Psoas muscle (tissue), 8 donors: Measurements from ENCODE around the gene PHACTR2. TPM values are rescaled to one million over a fixed set of nuclear protein-coding genes. Genes with fewer than 3 reads are reported as not detected.

Experiments
- ATAC-seq, 4 donors: fragments of 200-7000 bp; cut with Tn5 transposase; one replicate each; pipeline ENCODE4 v1.9.1; 2020; ENCODE audit warnings: moderate library complexity in 3 of 4, mild to moderate bottlenecking in 2 of 4
- DNase-seq, 2 donors: peaks; one replicate each; pipeline ENCODE4 v3.0.0-alpha.2; 2020
- H3K27ac ChIP-seq: fragments of 200-600 bp; one replicate; pipeline ENCODE4 v1.8.0; 2022
- H3K27me3 ChIP-seq, 3 donors: fragments of 200-600 bp in 1 of 3; one replicate each; pipeline versions ENCODE4 v1.6.1 to v1.8.0; 2013 to 2022; ENCODE audit warnings: low read length in 2 of 3, mild to moderate bottlenecking in 2 of 3, moderate library complexity in 1 of 3; ENCODE audit not compliant: insufficient read depth in 3 of 3
- H3K36me3 ChIP-seq, 2 donors: fragments of 200-600 bp in 1 of 2; one replicate each; pipeline versions ENCODE4 v1.6.1 to v1.8.0; 2013 to 2022; ENCODE audit warnings: low read depth in 1 of 2, mild to moderate bottlenecking in 1 of 2, moderate library complexity in 1 of 2; ENCODE audit not compliant: insufficient read depth in 1 of 2
- H3K4me1 ChIP-seq: fragments of 200-600 bp; one replicate; pipeline ENCODE4 v1.8.0; 2022
- H3K4me3 ChIP-seq: fragments of 200-600 bp; one replicate; pipeline ENCODE4 v1.8.0; 2022; ENCODE audit warnings: mild to moderate bottlenecking
- H3K9me3 ChIP-seq: fragments of 200-600 bp; one replicate; pipeline ENCODE4 v1.8.0; 2022
- WGBS, 3 donors: extraction: QIAGEN DNeasy Blood & Tissue Kit; methylation state at CpG; one replicate each; pipeline versions ENCODE4 v1.1.6 to v1.1.7; 2013; 5-methylcytosine and 5-hydroxymethylcytosine counted together
- intact Hi-C, 2 donors: fragments of 100-400 bp; cut with DNase I; formaldehyde crosslinking; loops; one replicate each; pipeline versions ENCODE4 v1.11.0 to v1.14.2; 2022
- polyA plus RNA-seq, 3 donors: library from polyadenylated mRNA; stranded (reverse); fragments of 200-250 nt; gene quantifications; one replicate each; pipeline ENCODE4 v1.2.3, GENCODE V29; 2013
- total RNA-seq, 4 donors: library from RNA; stranded (reverse); fragmentation: NEBNext Ultra II Directional in 2 of 4; extraction: Animal tissue kit (Norgen Biotek cat#: 25700) in 2 of 4; gene quantifications; one replicate each; pipeline versions ENCODE4 v1.2.1 to v1.2.4, GENCODE V29; 2021 to 2023
- TF ChIP-seq, protein P1 (sequence below): fragments of 200-600 bp; IDR thresholded peaks from one replicate; pipeline ENCODE4 v1.8.0; 2022; ENCODE audit warnings: antibody characterized with exemption
- donor health status: healthy with polysubstance abuse.
- donor health status: DM: no; HTN: no; CAD: no; lungs with moderate emphysema.
- donor health status: Bipolar disorder and iron deficiency.
- donor health status: healthy.
- donor health status: DM: yes; HTN: yes; CAD: no.
- donor health status: DM: no; HTN: no; CAD: no.
- donor health status: DM: no; HTN: no; CAD: no.
- donor health status: DM: yes; HTN: yes; CAD: no.

The PHACTR2 gene
- total and polyA plus RNA-seq, 7 donors: 3.4 to 48.8 (median 30.0) TPM

DNA sequence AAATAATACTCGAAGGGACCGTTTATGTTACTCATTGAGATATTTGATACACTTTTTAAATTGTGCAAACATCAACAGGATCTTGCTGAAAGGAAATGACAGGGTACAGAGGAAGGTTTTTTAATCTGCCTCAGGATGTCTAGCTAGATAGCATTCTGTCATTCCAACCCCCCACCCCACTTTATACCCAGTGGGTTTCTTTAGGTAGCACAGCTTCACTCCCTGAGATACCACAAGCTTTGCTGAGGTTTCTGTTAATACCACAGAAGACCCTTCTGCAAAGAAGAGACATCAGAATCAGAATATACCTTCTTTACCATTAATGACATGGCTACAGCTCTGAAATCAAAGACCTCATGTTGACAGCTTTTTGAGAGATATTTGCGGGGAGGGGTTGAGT, 1.3 kb downstream of the PHACTR2 start:
- Histone ChIP-seq H3K9me3 (peaks cover 10% of the 10 kb centered on the region), H3K4me3 (peak overlapping the region; percentile 85), H3K4me1 (peaks cover 5% of the 10 kb centered on the region), H3K27ac (peak overlapping the region; percentile 92), H3K36me3 (no peaks in the 10 kb centered on the region), H3K27me3 (no peaks in the 10 kb centered on the region)
- TF ChIP-seq, protein P1, sequence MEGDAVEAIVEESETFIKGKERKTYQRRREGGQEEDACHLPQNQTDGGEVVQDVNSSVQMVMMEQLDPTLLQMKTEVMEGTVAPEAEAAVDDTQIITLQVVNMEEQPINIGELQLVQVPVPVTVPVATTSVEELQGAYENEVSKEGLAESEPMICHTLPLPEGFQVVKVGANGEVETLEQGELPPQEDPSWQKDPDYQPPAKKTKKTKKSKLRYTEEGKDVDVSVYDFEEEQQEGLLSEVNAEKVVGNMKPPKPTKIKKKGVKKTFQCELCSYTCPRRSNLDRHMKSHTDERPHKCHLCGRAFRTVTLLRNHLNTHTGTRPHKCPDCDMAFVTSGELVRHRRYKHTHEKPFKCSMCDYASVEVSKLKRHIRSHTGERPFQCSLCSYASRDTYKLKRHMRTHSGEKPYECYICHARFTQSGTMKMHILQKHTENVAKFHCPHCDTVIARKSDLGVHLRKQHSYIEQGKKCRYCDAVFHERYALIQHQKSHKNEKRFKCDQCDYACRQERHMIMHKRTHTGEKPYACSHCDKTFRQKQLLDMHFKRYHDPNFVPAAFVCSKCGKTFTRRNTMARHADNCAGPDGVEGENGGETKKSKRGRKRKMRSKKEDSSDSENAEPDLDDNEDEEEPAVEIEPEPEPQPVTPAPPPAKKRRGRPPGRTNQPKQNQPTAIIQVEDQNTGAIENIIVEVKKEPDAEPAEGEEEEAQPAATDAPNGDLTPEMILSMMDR: no peak
- ATAC-seq (peak in 2 of 4 donors; percentile 43 to 53), DNase-seq (no peak)
- intact Hi-C loops: loop anchor here in 1 of 2 donors (10.0 kb wide), 1 partner anchor 724 kb away; no protein-coding TSS in a partner anchor
- WGBS, 3 donors: 2 to 6% (median 5%) methylated on average over 3 of the region's 3 CpGs

GRCh38 chr6:143680141-143680540, 2.4 kb downstream of the PHACTR2 start:
- peak overlapping the region; percentile 92 for H3K27ac ChIP-seq
- H3K9me3 ChIP-seq: peaks cover 10% of the 10 kb centered on the region
- H3K4me1 ChIP-seq: peaks cover 5% of the 10 kb centered on the region
- H3K27me3 ChIP-seq: no peaks in the 10 kb centered on the region
- no peak for DNase-seq
- intact Hi-C loops: loop anchor here in 1 of 2 donors (5.0 kb wide), 2 partner anchors 67 to 162 kb away; partner anchors contain the start of gene LTV1
- 35 to 53% (median 36%) methylated on average over 5 of the region's 5 CpGs for WGBS, 3 donors
- TF ChIP-seq, protein P1: no peak
- H3K4me3 ChIP-seq: peak overlapping the region; percentile 85
- no peak for ATAC-seq
- no peaks in the 10 kb centered on the region for H3K36me3 ChIP-seq

GRCh38 chr6:143682805-143683204, 5.0 kb downstream of the PHACTR2 start:
- ATAC-seq: no peak
- 71 to 86% (median 72%) methylated on average over 3 of the region's 3 CpGs for WGBS, 3 donors
- H3K27ac ChIP-seq: no peak overlapping the region
- intact Hi-C loops: loop anchor here in 1 of 2 donors (5.0 kb wide), 2 partner anchors 64 to 159 kb away; partner anchors contain the start of gene LTV1
- no peak for DNase-seq
- TF ChIP-seq, protein P1: no peak
- H3K36me3 ChIP-seq: no peaks in the 10 kb centered on the region
- peaks cover 13% of the 10 kb centered on the region for H3K4me1 ChIP-seq
- peaks cover 10% of the 10 kb centered on the region for H3K9me3 ChIP-seq
- H3K4me3 ChIP-seq: no peak overlapping the region
- H3K27me3 ChIP-seq: no peaks in the 10 kb centered on the region

- intact Hi-C loops: loop anchor here in 1 of 2 donors (5.0 kb wide), 2 partner anchors 63 to 158 kb away; partner anchors contain the start of gene LTV1
- H3K9me3 ChIP-seq: peaks cover 10% of the 10 kb centered on the region
- TF ChIP-seq, protein P1: no peak
- H3K27me3 ChIP-seq: no peaks in the 10 kb centered on the region
- no peak for ATAC-seq
- no peak for DNase-seq
- H3K4me3 ChIP-seq: no peak overlapping the region
- WGBS, 3 donors: 58 to 83% (median 81%) methylated on average over 1 of the region's 1 CpG
- no peaks in the 10 kb centered on the region for H3K36me3 ChIP-seq
- H3K27ac ChIP-seq: no peak overlapping the region
- H3K4me1 ChIP-seq: peaks cover 16% of the 10 kb centered on the region
Measured at GRCh38 chr6:143684486-143684885, 6.7 kb downstream of the PHACTR2 start.

DNA sequence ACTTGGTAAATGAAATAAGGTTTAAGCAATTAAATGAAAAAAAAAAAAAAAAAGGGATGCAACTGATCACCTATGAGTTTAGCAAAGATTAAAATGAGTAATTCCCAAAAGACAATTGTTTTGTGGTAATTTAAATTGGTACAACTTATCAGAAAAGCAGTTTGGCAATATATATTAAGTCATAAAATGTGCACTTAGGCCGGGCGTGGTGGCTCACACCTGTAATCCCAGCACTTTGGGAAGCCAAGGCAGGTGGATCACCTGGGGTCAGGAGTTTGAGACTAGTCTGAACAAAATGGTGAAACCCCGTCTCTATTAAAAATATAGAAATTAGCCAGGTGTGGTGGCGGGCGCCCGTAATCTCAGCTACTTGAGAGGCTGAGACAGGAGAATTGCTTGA, 7.9 kb downstream of the PHACTR2 start:
- Histone ChIP-seq H3K27me3 (no peaks in the 10 kb centered on the region), H3K27ac (no peak overlapping the region), H3K9me3 (peaks cover 10% of the 10 kb centered on the region), H3K4me1 (peaks cover 12% of the 10 kb centered on the region), H3K4me3 (no peak overlapping the region), H3K36me3 (no peaks in the 10 kb centered on the region)
- TF ChIP-seq, protein P1: no peak
- intact Hi-C loops: no loop called here
- 98 to 99% (median 99%) methylated on average over 6 of the region's 6 CpGs for WGBS, 3 donors
- ATAC-seq: no peak
- no peak for DNase-seq
